ENCODE measurements around the gene SBF2.

Gene SBF2

GRCh38 chr11:9739123-9739900 is 554.7 kb downstream of the SBF2 start:
- in situ Hi-C loops (cut with HindIII; ENCODE audit: low sequenced_read_pairs): no loop called here

- in situ Hi-C loops (cut with HindIII; ENCODE audit: low sequenced_read_pairs): no loop called here
These were observed 555.3 kb downstream of the SBF2 start for GRCh38 chr11:9738707-9739106.

GRCh38 chr11:9738116-9738515 is 555.9 kb downstream of the SBF2 start:
- in situ Hi-C loops (cut with HindIII; ENCODE audit: low sequenced_read_pairs): no loop called here

- in situ Hi-C loops (cut with HindIII; ENCODE audit: low sequenced_read_pairs): no loop called here
These were observed 557.7 kb downstream of the SBF2 start for GRCh38 chr11:9736365-9736764.

GRCh38 chr11:9735919-9736318 is 558.1 kb downstream of the SBF2 start:
- in situ Hi-C loops (cut with HindIII; ENCODE audit: low sequenced_read_pairs): no loop called here

GRCh38 chr11:9735236-9735635 is 558.8 kb downstream of the SBF2 start:
- in situ Hi-C loops (cut with HindIII; ENCODE audit: low sequenced_read_pairs): no loop called here

GRCh38 chr11:9733212-9733611 is 560.8 kb downstream of the SBF2 start:
- in situ Hi-C loops (cut with HindIII; ENCODE audit: low sequenced_read_pairs): no loop called here

- in situ Hi-C loops (cut with HindIII; ENCODE audit: low sequenced_read_pairs): no loop called here
These were observed 561.6 kb downstream of the SBF2 start for GRCh38 chr11:9732453-9732852.

- in situ Hi-C loops (cut with HindIII; ENCODE audit: low sequenced_read_pairs): no loop called here
These were observed 562.8 kb downstream of the SBF2 start for GRCh38 chr11:9731256-9731655.
